Measurements from ENCODE around the gene FAM20C.

- TF ChIP-seq CTCF (IDR thresholded peaks at IDR 0.05) (no peak), POLR2A (IDR thresholded peaks at IDR 0.05) (no peak), POLR2AphosphoS5 (IDR thresholded peaks at IDR 0.05) (no peak), EP300 (IDR thresholded peaks at IDR 0.05) (no peak)
These were observed 2.2 kb upstream of the FAM20C start for GRCh38 chr7:190196-190595.

Data from upper lobe of left lung (tissue), 4 donors.